Fibroblast of skin of abdomen (primary cell): ENCODE data around the gene NR1D1.

ENCODE experiments used
- DNase-seq: peaks from one replicate; pipeline ENCODE4 v3.0.0-alpha.2; 2013

Gene NR1D1

DNA sequence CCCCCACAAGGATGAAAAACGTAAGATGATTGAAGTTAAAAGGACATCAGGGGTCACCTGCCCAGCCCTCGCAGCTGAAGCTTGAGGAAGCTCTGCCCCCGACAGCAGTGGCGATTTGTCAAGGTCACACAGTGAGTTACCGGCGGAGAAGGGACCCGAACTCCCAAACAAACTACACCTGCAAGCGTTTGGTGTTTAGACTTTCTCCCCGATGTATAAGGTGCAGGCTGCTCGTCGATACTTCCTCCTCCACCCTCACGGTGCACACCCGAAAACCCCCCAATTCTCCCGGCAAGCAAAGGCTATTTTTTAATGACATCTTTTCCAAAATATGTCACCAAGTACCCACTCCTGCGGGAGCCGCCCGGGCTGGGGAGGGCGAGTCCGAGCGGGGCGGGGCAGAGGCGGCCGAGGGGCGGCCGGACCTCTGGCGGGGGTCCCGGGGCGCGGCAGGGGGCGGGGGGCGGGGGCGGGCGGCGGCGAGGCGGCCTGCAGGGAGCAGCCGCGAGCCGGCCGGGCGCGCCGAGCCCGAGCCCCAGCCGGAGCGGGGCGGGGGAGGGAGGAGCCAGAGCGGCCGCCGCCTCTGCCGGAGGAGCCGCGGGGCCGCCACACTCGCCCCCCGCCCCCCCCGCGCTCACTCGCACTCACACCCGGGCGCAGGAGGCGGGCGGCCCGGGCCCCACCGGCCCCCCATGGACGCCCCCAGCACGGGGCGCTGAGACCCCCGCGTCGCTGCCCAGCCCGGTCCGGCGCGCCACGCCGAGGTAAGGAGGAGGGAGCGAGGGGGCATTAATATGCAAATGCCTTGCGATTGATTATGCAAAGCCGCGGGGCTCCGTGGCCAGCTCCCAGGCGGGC lies 37.8 kb downstream of the NR1D1 start, which contains the start of gene THRA:
Gene THRA, plus strand, starts transcription at position 637 of the 858 bp plus-strand sequence. CDS start 11,524 bp downstream, outside the sequence.
- DNase-seq: peak; percentile 53

DNA sequence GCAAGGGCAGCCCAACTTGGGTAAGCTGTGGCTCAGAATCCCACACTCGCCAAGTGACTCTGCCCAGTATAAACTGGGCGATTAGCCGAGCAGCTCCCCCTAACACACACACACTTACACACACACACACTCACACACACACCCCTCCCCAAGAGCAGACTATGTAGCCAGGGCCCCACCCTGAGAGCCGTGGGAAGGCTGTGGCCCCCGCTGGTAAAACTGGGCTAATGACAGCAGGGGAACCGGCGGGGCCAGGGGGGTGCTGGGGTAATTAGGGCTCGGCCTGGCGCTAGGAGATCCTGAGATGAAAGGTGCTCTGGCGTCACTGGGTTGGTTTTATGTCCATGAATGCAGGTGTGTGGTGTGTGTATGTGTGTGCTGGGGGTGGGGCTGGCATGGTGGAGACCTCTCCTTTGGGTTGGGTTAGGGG lies 38.8 kb downstream of the NR1D1 start:
- DNase-seq: no peak

DNA sequence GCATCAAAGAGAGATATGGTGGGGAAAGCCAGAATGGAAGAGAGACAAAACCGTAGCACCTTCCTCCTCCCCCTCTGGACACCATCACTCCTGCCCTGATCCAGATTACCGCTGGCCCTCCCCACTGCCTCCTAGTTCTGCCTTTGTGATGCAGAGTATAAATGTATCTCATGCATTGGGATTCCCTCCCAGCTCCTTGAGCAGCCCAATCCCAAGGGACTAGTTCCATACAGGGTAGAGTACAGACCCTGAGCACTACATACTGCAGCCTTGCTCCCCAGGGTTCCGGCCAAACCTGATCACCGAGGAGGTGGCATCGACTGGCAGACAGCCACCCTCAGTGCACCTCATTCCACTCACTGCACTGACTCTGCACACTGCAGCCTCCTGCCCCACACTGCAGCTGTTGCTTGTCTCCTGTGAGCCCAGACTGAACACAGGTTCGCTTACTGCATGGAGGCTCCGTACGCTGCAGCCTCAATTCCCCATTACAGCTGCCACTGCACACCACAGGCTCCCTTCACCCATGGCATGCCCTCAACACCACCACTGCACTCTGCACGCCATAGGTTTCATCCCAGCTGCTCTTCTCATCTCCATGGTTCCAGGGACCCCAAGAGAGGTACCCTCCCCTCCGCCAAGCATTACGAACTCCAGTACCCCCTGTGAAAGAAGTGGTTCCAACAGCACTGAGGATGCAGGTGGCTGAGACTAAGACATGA lies 39.3 kb downstream of the NR1D1 start:
- DNase-seq: no peak

DNA sequence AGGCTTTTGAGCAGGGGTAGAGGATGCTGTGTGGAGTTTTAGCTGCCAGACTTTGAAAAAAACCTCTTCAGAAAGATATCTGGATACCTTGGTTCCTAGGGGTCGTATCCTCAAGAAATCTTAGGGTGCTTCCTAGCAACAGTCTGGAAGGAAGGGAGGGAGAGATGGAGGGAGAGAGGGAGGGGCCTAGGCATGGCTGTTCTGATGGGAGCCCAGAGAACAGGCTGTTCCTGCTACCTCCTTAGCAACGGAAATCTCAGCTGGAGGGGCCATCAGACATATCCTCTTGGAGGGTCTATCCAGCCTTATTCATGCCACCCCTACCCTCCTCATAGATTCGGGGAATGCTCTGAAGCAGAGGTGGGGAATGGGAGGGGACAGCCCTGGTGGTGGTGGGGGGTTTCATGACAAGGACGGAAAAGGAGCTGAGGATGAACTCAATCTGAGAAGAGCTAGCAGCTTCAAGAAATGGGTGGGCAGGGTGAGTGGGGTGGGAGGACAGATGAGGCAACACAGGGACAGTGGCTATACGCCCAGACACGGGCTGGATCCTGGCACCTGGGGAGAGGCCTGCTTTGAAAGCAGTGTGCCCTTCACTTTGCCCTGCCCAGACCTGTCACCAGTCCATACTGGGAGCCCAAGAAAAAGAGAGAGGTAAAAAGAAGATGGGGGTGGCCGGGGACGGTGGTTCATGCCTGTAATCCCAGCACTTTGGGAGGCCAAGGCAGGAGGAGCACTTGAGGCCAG lies 40.5 kb downstream of the NR1D1 start:
- no peak for DNase-seq

DNA sequence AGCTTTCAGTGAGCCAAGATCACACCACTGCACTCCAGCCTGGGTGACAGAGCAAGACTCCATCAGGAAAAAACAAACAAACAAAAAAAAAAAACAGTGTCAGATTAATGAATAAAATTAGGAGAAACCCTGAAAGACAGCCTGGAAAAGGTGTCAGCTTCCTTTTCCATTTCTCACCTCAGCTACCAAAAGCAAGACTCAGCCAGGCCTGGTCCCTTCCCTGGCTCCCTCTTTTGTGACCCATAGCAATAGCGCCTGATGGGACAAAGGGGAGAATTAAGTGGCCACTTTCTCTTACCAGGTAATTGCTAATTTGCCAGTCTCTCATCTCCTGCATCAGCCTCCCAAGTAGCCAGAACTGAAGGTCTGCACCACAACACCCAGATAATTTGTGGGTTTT lies 41.5 kb downstream of the NR1D1 start:
- no peak for DNase-seq

DNA sequence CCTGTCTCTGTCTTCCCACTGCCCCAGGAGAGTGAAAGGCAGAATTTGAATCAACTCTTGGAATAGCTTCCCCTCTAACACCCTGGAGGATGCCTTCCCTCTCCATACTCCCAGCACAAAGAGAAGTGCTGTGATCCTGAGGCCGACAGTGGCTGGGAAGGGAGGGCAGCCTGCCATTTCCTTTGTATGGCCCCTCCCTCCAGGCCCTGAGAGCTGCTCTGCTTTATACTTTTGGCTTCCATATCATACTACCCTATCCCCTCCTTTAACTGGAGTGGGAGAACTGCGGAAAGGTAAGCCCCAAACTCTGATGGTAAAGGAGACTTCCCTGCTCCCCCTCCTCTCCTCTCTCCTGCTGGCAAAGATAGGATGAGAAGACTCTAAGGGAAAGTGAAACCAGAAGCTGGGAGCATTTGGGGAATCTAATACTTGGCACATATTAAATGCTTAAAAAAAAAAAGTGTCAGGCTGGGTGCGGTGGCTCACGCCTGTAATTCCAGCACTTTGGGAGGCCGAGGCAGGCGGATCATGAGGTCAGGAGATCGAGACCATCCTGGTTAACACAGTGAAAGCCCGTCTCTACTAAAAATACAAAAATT lies 42.1 kb downstream of the NR1D1 start:
- peak; percentile 24 for DNase-seq

DNA sequence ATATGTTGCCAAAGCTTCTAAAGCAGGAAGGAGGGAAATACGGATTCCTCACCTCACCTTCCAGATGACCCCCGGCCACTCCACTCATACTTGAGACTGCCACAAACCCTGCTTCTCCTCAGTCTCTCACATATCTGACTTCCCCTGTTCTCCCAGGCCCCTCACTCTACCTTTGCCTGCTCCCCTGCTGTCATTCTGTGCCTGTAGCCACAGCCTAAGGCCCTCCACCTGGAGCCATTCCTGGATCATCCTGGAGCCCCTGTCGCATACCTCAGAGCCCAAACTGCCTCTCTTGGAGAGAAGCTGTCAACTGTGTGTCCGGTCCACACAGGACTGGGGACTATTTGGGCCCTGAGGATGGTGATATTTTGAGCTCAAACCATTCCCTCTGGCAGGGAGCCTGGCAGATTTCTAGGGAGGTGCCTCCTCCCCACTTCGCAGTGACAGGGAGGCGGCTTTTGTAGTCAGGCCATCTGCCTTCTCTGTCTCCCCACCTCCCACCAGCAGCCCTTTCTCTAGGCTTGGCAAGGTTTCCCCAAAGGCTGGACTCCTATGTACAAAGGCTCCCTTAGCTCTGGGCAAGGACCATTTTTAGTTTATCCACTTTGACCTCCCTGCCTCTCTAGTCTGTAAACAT lies 43.9 kb downstream of the NR1D1 start:
- no peak for DNase-seq
